GM18909 (cell line): ENCODE measurements around the gene RPL14.
"Not testable (repeated sequence)": the region's sequence is repeated elsewhere in the genome, so short reads cannot be mapped to it uniquely, and the experiment has no call there.

Experiments
- ATAC-seq: cut with Tn5 transposase; IDR thresholded peaks from one replicate; pipeline ENCODE4 v1.9.1; 2021; ENCODE audit warnings: mild to moderate bottlenecking; ENCODE audit not compliant: unreplicated experiment, poor library complexity

Gene RPL14

DNA sequence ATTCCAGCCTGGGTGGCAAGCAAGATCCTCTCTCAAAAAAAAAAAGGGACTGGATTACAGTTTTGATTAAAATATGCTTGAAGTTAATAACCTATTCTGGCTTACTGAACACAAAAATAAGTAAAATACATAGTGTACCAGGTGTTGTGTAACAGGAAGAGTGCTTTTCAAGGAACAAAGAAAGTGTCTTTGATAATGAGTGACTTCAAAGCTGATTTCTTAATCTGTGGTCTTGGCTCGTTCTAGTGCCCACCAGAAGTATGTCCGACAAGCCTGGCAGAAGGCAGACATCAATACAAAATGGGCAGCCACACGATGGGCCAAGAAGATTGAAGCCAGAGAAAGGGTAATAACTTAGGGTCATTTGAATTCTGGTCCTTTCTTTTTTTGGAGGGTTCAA, 4.0 kb downstream of the RPL14 start:
- ATAC-seq: no peak

DNA sequence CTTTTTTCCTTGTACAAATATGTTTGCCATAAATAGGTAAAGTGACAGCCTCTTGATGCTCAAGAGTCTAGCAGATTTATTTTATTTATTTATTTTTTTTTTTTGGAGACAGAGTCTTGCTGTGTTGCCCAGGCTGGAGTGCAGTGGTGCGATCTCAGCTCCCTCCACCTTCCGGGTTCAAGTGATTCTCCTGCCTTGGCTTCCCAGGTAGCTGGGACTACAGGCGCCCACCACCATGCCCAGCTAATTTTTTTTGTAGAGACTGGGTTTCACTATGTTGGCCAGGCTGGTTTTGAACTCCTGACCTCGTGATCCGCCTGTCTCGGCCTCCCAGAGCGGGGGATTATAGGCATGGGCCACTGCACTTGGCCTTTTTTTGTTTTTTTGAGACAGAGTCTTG, 5.7 kb downstream of the RPL14 start:
- not testable (repeated sequence) for ATAC-seq

DNA sequence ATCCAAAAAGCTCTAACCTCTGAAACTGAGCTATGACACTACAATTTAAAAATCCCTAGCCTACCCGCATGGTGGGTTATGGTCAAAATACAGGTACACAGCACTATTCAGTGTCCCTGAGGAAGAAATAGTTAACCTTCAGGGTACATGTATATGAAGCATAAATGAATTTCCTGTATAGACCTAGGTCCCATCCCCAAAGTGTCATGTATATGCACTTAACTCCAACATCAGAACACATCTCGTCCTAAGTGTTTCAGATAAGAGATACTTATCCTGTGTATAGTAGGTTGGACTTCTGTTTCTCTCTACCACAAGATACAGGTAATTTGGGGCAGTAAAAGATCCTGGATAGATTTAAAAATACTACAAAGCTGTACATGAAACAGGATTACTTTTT, 6.4 kb downstream of the RPL14 start:
- ATAC-seq: no peak

DNA sequence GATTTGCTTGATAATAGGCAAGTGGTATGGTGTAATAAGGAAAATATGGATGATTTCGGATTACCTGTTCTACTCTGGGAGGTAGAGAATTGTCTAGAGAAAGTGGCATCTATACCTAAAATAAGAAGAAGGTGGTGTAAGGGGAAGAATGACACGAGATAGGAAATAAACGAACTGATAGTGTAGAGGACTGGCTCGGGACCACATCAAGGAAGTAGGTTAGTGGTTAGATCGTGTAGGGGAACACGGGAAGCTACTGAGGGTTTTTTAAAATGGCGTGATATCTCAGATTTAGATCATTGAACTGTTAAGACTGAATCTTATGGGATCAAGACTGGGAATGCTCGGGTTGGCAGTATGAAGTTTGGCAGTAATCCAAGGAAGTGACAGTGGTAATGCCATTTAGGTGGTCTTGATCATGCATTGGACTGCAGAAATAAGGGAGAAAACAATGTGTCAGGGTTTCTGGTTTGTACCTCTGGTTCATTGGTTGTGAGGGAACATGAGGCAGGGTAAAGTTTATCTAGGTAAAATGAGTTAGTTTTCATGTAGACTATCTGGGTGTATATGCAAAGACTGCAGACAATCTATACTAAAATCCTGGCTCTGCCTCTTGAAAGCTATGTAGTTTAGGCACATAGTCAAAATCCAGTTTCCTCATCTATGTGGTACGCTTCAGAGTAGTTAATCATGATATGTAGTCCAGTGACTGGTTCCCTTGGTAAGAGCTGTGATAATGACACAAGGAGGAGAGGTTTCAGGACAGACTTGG, 7.4 kb downstream of the RPL14 start:
- ATAC-seq: no peak

DNA sequence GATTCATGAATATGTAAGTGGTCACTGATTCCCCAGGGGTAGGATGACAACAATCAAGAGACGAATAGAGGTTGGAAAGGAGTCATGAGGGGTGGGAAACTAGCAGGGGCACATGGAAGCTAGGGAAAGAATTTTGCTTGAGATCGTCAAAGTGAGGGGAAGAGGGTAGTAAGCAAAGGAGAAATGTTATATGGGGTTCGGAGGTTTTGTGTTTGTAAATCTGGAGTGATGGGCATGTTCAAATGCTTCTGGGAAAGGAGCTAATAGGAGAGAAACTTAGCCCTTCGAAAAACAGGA, 7.9 kb downstream of the RPL14 start:
- ATAC-seq: no peak

DNA sequence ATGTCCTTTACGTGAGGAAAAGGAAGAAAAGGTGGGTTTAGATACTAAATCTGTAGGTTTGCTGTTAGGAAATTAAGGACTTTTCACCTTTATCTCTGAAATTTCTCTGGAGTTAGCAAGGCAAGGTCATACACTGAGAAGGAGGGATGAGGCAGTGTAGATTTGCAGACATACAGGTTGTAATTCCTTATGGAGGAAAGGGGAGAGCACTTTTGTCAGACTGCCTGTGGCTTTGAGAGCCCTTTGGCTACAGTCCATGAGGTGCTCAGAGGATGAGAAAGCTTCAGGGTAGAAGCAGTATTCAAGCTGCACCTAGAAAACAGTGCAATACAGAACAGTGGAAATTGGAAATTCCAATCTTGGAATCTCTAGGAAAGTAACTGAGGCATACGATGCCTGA, 8.3 kb downstream of the RPL14 start:
- no peak for ATAC-seq

DNA sequence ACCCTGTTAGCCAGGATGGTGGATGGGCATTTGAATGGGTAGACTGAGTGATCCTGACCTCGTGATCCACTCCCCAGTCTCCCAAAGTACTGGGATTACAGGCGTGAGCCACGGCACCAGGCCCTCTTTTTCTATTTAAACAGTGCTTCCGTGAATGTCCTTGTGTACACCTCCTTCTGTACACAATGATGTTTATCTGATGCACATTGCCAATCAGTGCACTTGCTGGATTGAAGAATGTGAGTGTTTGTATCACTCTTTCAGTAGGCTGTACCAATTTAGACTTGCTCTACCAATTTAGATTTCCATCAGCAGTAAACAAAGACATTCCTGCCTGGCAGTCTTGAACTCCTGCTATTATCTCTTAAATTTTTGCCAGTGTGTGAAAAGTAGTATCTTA, 10.9 kb downstream of the RPL14 start:
- ATAC-seq: no peak

DNA sequence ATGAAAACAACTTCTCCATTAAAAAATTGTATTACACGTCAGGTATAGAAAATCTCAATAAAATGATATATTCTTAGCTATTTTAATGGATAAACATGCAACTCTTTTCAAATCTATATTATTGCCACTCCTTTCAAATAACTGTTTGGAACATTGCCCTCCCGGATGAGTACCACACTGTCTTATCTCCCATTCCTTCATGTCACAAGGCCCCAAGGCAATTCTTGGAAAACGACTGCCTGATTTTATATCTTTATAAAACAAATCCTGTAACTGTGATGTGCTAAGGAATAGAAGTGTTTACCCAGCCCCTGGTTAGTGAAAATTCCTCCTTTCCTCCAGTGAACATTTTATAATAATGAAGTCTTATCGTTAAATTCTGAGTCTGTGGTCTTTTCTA, 13.6 kb downstream of the RPL14 start:
- ATAC-seq: no peak

DNA sequence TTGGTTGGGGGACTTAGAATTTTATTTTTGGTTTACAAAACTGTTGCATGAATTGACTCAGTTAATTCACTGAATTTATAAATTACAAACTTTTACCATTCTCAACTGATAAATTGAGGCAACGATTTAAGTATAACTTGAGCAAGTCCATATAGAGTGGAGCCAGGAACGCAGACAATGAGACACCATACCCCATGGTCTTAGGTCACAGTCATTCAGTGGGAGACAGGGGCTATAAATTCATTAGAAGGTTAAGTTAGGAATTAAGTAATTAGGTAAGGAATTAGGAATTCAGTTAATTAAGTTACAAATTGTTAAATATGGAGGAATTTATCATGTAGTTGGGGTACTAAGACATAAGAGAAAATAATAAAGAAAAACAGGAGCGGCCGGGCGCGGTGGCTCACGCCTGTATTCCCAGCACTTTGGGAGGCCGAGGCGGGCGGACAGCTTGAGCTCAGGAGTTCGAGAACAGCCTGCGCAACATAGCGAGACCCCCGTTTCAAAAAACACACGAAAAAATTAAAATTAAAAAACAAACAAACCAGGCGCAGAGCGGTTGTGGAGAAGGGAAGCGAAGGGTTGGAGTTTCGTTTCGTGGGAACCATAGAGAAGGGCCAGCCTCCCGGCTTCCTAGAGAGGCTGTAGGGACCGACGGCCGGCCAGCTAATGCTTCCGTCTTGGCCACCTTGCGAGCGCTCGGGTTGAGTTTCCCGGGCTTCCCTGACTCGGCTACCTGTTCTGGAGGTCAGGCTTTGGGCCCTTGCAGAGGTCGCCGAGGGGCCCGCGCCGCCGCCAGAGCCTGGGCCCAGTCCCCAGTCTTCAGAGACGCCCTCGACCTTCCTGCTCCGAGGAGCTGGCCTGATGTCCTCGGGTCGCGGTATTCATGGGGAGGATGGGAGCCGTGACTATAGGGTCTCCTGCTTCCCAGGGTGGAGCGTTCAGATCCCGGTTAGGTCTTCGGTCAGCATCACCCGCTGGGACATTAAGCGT, 19.6 kb downstream of the RPL14 start, which contains the start of gene ZNF619:
ZNF619 (plus strand) TSS at position 645 of the 993 bp plus-strand sequence. CDS start 858 bp downstream, outside the sequence.
- peak; percentile 83 for ATAC-seq

DNA sequence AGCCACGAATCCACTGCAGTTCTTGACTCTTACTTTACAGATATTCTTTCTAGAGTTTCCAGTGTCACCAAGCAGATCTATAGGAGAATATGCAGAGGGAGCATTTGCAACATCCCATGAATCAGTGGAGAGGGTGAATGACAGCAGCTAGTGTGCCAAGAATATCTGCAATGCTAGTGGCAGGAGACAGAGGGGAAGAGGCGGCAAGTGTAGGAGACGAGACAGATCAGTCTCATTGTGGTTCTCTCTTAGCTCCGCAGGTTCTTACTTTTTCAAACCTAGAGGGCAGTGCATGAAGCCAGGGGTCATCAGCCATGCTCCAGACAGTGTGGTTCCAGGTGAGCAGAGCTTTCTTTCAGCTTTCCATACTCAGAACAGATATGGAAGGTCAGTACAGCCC, 20.5 kb downstream of the RPL14 start:
- ATAC-seq: no peak

DNA sequence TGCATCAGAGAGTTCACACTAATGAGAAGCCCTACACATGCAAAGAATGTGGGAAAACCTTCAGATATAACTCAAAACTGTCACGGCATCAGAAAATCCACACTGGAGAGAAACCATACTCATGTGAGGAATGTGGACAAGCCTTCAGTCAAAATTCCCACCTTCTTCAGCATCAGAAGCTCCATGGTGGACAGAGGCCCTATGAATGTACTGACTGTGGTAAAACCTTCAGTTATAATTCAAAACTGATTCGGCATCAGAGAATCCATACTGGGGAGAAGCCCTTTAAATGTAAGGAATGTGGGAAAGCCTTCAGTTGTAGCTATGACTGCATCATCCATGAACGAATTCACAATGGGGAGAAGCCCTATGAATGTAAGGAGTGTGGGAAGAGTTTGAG, 30.0 kb downstream of the RPL14 start:
- ATAC-seq: no peak

DNA sequence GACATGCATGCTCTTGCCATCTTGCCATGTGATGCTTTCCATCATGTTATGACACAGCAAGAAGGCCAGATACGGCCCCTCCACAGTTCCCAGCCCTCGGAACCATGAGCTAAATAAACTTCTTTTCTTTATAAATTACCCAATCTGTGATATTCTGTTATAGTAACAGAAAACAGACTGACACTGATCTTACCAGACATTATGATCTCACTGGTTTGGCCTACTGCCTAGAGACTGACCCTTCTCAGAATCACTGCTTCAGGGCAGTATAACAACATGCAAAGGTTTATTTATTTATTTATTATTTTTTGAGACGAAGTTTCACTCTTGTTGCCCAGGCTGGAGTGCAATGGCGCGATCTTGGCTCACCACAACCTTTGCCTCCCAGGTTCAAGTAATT, 33.8 kb downstream of the RPL14 start:
- no peak for ATAC-seq

DNA sequence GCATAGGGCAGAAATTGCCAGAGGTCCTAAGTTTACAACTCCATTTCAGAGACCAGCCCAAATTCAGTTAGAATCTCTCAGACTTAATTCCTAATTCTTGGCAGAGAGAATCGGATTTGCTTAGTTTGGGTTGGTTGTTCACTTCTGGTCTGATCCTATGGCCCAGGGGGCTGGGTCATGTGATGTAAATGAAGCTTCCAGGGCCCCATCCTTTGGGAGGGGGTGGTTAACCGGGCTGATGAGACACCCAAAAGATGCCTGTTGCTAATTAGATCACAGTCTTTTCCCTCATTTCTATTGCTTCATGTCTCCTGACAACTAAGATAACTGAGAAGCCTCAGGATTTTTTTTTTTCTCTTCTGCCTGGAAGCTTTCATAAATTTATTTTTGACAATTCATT, 37.6 kb downstream of the RPL14 start:
- ATAC-seq: no peak

DNA sequence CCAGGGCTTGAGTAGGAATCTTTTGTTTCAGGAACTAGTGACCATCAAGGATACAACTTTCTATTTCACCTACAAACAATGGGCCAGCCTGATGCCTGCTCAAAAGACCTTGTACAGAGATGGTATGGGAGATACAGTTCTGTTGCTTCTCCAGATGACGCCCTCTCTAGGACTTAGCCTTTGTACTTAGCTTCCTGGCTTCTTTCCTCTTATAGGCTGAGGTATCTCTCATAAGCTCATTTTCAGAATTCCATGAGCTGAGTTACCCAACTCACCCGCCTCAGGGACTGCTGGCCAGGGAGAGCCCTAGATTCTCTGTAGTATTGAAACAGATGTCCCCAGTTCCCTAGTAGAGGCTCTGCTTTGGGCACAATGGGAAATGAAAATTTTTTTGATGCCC, 40.1 kb downstream of the RPL14 start:
- ATAC-seq: no peak

DNA sequence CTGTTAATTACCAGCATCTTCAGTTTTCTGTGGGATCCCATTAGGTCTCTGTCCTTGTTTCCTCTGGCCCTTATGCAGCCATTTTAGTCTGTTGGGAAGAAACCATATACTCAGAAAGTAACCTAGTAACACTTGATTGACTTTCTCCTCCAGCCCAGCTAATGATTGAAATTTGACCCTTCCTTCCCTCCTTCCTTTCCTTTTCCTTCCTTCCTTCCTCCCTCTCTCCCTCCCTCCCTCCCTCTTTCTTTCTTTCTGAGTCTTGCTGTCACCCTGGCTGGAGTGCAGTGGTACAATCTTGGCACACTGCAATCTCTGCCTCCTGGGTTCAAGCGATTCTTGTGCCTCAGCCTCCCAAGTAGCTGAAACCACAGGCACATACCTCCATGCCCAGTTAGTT, 42.8 kb downstream of the RPL14 start:
- no peak for ATAC-seq

DNA sequence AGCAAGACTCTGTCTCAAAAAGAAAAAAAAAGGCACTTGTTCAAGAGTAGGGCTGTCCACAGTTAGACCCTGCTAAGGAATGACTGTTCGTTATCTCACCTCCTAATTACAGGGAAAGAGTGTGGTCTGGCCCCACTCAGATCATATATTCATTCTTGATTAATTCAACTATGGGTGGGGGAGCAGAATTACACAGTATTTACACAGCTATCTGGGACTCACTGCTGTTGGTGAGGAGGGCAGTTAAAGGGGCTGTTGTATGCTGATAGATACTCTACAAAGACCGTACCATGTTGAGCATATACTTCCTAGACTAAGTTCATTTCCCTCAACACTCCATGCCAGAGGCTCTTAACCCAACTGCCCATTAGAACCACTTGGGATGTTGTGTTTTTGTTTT, 44.9 kb downstream of the RPL14 start:
- no peak for ATAC-seq

DNA sequence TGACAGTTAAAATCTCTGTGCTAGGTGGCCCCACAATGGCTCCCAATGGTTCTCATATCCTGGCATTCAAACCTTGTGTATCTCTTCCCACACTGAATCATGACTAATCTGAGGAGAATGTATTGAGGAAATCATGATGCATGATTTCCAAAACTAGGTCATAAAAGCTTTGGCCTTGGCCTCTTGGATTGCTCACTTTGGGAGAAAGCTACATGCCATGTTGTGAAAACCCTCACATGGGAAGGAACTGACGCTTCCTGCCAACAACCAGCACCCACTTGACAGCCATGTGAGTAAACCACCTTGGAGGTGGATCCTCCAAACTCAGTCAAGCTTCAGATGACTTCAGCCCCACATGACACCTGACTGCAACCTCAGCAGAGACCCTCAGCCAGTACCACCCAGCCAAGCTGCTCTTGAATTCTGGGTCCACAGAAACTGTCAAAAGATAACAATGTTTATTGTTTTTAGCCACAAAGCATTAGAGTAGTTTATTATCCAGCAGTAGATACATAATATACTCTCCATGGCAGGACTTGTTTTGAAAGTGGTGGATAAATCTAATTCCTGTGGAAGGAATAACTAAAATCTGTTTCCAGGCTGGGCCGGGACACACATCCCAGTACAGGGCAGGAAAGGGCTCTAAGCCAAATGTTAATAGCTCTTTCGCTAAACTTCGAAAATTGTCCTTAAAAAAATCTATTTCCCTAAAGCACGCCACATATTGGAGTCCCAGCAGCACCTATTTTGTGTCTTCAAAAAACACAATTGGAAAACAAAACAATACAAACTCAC, 47.7 kb downstream of the RPL14 start:
- no peak for ATAC-seq

DNA sequence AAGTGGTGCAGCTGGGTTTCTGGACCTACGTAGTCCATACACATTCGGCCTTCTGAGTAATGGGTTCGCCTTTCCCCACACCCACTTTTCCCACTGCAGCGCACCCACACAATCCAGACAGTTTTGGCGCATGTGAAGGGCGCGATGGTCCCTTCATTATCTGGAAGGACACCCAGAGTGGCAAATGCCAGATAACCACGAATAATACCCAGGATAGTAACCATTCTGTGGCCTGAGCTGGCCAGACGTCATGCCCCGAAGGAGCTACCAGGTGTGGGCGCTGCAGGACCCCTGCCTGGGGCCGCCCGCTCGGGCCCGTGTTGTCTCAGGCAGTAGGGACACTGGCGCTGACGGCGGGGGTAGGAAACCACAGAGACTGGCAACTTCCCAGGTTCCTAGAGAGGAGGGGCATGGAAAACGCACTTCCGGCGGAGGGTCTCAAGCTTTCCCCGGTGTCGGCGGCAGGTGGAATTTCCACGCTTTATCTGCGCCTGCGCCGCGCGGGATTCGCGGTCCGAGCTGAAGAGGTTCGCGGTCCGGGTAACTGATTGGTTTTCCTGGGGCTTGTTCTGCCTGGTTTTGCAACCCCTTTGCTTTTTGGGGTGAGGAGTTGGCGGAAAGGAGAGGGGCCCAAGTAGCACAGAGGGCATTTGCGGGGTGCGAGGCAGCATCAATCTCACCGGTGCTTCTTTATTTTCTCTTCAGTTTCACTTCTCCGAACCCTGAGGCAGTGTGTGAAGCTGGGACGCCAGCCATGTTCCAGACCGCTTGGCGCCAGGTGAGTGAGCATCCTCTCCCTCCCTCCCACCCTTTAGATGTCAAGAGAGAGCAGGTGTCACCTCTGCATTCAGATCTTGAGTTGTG, 48.7 kb downstream of the RPL14 start, which contains the start of gene ZNF620:
ZNF620 (plus strand) TSS at position 441 of the 864 bp plus-strand sequence; CDS start at position 755, 314 bp downstream.
- ATAC-seq: peak; percentile 81

DNA sequence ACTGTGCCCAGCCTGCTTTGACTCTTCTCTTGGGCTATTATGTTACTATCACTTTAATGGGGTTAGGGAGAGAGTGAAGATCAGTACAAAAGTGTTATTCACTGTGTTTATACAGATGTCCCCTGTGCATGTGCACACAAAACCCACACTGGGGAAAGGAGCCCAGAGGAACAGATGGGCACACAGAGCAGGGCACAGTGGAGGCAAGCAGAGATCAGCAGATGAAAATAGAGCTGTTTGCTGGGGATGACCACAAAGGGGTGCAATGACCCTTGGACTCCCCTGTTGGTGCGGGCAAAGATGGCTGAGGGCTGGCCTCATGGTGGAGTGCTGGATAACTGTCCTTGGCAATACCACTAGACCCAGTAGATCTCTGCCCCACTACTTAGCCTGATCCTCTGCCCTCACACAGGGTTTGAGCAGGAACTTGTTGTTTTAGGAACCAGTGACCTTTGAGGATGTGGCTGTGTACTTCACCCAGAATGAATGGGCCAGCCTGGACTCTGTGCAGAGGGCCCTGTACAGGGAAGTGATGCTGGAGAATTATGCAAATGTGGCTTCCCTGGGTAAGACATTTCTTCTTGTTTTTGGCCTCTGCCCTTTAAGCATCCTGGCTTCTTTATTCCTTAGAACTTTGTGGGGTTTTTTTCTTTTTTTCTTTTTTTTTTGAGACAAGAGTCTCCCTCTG, 54.0 kb downstream of the RPL14 start:
- ATAC-seq: no peak
